Iris pigment epithelial cell (primary cell): ENCODE results near the gene STIP1.

Experiments
- DNase-seq: peaks from one replicate; pipeline ENCODE4 v3.0.0-alpha.2; 2011; ENCODE audit warnings: low read depth

The STIP1 gene

DNA sequence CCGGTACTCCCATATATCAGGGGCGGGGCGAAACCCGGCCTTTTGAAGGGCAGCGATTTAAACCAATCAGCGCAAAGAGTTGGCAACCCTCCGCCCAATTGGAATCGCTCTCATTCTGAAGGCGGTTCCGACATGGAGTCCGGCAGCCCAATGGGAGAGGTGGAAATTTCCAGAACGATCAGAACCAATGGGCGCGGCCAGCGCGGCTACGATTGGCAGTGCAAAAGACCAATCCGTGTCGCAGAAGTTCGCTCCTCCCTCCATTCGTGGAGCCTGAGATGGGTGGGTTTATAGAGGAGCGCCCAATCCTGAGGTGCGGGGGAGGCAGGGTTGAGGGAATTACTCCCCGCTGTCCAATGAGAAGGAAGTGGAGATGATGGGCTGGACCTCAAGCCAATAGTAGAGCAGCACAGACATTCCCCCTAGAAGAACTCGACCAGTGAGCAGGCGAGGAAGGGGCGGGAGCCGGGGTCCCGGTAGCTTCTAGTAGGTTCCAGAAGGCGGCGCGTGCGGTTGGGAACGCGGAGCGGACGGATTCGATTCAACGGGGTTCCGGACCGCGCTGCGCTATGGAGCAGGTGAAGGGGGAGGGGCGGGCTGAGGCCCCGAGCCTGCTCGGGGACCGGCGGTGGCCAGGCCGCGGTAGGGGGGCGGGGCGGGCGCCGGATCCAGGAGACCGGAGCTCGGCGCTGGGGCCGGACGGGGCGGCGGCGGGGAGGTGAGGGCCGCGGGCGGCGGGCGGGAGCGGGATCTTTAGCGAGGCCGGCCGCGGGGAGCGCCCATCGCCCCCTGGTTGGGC lies at the start of gene STIP1:
TSS of gene STIP1 (plus strand) at position 479 of the 799 bp plus-strand sequence. CDS start at position 570, 91 bp downstream.
- peak; percentile 100 for DNase-seq

DNA sequence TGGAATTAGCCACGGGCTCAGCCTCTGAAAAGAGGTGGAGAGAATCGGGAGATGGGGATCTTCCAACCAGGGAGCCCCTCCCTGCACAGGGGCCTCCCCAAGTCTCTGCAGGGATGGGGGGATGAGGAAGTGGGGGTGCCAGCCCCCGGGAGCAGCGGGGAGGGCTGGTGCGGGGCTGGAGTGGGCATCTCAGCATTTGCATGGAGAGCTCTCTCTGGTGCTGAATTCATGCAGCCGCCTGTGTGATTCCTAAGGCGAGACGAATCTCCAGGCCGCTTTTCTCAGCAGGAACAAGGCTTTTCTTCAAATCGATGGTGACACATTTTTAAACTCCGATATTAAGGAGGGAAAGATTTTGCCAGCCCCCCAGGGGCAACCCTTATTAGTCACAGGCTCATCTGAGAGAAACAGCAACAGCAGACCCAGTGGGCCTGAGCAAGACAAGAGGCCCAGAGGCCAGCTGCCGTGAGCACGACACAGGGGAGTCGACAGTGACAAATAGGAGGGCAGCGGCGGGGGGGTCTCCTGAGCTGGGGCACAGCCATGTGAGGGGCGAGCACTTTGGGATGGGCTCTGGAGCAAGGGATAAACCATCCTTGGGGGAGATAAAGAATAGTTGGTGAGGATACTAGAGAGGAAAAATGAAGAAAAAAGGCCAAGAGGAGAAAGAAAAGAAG lies 49.1 kb upstream of the STIP1 start:
- DNase-seq, result no peak

DNA sequence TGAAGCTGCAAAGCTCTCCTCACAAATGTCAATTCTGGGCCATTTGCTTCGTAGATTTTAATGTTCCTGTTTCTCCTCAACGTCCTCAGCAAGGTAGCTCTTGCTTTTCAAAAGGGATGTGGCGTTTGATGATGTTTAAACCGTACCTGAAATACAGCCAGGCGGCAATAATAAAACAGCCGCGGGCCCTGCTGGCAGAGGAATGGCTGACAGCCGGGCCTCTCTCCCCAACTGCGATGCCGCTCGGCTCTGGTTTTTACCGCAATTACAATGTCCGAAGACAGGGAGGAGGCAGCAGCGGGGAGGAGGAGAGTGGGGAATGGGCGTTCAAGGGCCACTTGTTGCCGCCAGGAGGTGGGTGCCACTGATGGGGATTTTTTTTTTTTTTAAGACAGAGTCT lies 47.6 kb upstream of the STIP1 start:
- no peak for DNase-seq

DNA sequence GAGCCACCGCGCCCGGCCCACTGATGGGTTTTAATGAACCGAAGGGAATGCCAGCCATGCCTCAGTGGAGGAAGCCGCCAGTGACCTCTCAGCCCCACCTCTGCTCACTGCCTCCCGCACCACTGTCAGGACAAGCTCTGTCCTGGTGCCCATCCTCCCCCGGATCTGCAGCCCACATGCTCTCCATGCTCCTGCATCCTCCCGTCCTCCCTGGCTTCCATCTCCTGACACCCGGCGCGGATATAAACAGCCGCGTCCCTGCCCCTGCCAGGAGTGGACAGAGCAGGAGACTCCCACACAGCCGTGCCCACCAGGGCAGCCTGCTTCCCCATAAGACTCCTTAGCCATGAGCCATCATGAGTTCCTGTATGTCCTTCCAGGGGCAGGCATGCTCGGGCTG lies 46.9 kb upstream of the STIP1 start:
- DNase-seq, result no peak

DNA sequence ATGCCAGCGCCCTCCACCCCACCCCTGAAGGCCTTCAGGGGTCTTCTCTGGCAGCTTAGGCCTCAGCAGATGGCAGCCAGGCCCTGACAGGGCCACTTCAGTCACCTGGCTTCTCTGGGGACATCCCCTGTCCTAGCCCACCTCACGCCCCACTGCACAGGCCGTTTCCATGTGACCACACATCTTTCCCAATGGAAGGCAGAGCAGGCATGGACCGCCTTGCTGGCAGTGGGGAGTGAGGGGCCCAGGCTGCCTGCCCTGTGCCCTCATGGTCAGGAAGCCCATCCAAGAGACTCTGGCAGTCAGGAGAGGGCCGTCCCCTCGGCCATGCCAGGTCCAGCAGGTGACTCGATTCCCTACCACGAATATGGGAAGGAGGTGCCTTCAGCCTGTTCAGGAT lies 45.9 kb upstream of the STIP1 start:
- no peak for DNase-seq

DNA sequence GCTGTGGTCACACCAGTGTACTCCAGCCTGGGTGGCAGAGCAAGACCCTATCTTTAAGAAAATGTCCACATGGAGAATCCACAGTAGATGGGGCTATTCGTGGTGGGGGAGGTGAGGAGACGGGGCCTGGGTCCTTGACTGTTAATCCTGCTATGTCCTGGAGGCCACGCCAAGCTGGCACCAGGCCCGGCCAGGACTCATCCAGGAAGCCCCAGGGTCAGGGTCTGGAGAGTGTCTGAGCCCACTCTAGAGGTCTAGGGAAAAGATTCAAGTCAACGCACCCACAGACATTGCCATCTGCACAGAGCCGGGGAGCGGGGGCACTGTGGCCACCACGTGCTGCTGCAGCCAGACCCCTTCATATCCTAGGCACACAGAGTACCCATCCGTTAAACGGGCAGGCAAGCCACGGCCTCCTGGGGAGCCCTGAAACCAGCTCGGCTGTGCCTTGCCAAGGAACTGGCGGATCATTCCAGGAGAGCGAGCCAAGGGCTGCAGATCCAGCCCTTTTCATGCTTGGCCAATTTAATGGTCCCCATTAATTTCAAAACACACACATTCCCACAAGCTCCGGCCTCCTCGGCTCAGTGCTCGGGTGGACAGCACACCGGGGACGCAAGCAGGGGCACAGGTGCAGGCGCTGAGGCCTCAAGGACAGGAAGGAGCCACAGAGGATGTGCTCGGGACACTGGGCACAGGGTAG lies 44.7 kb upstream of the STIP1 start:
- DNase-seq, result no peak

DNA sequence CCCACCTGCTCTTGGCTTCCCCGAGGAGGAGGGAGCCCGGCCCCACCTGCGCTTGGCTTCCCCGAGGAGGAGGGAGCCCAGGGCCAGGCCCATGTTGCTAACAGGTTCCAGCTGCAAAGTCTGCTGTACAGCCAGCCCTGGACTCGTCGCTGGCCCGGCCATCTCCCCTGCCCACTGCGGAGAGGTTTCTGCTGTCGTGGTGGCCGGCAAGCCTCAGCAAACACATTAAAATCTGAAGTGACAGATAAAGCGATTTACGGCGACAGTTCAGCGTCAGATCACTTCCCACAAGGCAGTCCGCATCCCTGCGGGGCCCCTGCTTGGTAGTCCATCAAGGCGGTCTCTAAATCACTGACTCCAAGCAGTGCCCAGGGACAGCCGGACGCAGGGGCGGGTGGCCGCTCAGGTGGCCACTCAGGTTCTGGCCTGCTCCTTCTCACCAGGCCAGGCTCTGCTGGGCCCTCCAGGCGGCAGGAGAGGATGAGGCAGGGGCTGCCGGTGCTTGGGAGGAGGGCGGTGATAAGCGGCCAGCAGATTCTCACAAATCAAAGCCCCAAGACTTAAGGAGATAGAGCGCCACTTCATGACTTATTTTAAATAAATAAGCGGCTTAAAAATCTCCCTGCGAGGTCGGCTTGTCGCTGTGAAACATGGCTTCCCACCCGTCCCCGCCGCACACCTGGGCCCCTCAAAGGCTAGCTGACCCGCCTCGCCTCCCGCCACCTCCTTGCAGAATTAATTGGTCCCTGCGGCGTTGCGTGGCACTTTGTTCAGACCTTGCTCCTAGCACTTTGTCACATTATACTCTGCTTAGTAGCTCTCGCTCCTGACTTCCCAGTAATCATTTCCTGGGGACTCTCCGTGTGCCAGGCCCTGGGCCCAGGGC lies 41.1 kb upstream of the STIP1 start:
- no peak for DNase-seq

DNA sequence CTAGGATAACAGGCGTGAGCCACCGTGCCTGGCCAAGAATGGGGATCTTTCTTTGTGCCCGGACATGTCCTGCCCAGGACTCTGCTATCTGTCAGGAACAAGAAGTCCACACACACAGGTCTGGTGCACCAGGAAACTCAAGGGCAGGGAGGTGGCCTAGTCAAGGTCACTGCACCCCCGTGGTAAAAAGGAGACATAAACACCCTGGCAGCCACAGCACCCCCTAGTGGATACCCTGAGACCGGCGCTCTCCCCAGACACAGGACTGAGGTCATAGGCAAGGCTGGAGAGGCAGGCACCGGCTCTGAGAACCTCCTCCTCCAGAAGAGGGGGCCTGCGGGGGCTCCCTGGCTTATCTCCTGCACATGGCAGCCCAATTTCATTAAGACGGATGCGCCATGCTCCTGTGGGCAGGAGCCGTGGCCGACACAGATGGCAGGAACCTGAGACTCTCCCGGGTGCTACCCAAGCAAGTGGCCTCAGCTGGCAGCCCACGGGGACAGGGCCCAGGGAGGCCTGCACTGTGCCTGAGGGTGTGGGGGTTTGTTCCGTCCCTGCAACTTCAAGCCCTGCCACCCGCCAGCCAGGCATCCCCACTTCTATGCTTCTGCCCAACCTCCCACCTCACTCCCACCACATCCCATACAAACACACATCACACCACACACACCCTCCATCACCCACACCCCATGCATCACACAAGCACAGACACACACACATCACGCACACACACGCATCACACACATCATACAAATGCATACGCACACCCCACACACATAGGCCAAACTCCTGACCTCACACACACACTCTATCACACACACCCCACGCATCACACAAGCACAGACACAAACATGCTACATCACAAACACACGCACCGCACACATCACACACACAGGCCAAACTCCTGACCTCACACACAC lies 39.7 kb upstream of the STIP1 start:
- DNase-seq, result peak; percentile 31

DNA sequence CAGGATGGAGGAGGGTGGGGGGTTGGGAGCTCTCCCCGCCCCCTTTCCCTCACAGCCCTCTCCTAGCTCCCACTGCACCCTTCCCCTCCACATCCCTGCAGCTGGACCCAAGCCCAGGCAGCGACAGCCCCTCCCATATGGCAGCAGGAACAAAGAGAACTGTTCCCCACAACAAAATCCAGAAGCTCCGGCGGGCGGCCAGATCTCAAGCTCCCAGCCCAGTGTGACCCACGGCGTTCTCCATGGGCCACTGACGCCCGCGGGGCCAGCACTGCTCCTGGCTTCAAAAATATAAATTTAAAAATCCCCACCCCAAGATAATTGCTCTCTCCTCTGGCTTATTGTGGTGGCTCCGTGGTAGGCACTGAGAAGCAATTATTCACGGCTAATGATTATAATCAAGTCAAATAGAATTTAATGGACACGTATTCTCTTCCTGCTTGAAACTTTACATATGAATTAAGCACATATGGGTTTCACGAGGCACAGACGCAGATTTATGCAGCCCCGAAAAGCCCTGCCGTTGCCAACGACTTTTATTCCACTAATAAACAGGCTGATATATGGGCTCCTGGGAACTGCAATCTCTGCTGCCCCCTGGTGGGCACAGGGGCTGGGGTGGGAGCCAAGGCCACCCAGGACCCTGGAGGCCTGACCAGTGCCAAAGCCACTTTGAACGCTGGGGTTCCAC lies 37.6 kb upstream of the STIP1 start:
- peak; percentile 56 for DNase-seq

DNA sequence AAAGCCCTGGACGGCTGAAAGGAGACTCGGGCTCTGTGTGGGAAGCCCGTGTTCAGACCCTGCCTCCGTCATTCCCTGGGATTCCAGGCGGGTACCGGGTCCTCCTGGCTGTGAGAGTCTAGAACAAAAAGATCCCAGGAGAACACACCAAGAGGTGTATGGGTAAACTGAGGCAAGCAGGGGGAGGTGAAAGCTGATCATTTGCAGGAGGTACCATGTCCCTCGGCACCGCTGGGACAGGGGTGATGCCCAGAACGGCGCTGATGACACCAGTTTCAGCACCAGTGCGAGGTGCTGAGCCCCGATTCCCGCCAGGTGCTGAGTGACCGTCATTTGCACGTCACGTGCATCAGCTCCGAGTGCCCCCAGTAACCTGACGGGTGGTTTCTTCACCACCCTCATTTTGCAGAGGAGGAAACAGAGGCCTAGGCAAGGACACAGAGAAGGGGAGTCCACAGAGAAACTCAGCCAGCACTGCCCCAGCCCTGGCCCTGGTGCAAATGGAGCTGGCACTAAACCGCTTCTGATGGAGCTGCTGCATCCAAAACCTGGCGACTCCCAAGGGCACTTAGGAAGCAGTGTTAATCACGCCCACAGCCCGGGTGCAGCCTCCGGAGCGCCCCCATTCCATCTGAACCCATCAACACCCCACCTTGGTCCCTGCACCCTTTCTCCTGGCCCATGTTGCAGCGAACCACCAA lies 36.9 kb upstream of the STIP1 start:
- DNase-seq, result no peak

DNA sequence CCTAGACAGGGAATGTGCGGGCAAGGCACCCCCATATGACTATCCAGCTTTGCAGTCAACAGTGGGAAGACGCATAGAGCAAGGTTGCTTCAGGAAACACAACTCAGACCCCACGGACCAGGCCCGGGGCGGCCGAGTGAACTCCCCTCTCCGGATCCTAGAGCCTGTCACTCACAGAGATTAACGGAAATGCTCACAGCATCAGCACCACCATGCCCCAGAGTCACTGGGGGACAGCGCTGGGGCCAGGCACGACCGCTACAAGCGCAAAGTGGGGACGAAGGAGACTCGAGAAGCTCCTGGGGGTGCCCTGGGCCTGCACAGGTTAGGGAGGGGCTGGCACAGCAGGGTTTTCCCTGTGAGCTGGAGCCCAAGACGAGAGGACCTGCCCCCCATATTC lies 35.9 kb upstream of the STIP1 start:
- DNase-seq, result no peak

DNA sequence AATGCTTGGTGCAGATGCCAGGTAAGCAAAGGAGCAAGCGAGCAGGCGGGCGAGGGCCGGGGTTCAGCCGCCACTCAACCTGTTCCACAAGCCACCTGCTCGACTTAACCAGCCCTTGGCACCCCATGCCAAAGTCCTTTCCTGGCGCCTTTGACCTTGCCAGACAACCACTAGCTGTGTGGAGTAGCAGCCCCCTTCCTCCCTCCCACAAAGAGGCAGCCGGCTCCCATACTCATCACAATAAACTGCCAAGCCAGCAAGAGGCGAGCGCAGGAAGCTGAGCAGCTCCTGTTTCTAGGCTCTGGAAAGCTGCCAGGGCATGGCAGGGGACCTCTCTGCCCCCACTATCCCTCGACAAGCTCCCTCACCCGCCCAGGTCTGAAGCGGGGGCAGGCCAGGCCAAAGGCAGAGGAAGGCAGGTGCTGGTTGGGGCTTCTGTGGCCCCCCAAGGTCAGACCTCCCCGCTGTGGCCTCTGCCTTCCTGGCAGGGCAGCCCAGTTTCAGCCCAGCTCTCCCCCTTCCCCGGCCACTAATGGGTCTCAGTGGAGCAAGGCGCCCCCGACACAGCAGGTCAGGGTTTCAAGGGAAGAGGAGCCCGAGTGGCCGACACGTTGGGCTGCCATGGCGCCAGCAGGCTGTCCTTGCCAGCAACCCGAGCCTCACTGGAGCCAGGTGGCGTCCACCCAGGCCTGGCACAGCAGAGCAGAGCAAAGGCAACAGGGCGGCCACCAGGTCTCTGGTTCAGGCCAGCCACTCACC lies 35.3 kb upstream of the STIP1 start:
- no peak for DNase-seq

DNA sequence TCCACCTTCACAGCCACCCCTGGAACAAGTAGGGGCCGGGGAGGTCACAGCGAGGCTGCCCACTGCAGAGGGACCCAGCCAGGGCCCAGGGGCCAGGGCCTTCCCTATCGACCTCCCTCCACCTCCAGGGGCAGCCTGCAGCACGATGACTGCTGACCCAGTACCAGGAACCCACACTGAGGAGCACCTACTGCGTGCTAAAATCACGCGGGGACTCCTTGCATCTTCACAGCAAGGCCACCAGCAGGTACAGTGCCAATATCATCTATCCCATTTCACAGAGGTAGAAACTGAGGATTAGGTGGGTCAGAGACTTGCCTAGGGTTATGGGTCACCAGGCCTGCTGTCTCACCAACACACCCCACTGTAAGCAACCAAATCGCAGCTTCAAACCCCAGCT lies 34.6 kb upstream of the STIP1 start:
- DNase-seq, result no peak

DNA sequence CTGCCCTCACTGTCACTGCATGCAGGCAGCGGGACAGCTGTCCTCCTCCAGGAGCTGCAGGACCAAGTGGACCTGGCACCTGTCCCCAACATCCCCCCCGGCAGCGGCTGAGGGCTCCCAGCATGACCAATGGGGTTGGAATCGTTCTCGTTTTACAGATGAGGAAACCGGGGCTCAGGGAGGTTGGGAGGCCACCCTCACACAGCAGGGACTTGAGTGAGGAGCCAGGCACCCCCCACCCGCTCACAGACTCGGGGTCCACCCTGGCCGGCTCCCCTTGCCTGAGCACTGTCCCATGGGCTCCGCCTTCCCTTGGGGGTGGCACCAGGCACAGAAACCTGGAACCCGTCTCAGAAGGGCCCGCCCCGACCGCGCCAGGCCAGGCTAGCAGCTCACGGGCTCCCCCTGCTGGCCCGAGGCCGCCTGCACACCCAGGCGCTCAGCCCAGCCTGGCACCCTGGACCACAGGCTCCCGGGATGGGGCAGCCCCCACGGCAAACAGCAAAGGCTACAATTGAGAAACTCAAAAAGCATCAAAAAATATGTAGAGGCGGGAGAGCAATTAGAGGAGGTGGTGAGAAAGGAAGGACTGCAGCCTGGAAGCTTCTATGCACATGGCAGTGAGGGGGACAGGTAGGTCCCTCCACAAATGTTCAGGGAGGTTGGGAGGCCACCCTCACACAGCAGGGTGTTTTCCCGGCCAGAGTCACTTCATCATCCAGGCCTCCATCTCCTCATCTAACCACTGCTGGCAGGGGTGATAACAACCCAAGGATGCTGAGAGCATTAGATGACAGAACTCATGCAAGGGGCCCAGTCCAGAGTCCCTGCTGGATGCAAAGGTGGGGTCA lies 32.9 kb upstream of the STIP1 start:
- peak; percentile 11 for DNase-seq

DNA sequence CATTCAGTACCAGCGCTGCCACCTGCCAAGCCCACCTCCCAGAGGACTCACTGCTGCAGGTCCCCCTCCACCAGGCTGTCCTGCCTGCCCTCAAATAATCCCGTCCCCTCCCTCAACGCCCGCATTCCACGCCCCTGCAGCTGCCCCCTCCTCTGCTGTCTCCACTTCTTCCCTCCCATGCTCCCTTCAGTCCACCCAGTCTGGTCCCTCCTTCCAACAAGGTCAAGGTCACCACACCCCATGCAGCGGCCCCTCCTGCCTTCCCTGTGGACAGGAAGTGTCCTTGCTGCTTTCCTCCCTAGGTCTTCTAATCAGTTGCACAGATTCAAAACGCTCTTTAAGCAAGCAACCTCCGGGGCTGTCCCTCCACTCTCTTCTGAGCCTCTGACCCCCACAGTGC lies 32.2 kb upstream of the STIP1 start:
- DNase-seq, result no peak

DNA sequence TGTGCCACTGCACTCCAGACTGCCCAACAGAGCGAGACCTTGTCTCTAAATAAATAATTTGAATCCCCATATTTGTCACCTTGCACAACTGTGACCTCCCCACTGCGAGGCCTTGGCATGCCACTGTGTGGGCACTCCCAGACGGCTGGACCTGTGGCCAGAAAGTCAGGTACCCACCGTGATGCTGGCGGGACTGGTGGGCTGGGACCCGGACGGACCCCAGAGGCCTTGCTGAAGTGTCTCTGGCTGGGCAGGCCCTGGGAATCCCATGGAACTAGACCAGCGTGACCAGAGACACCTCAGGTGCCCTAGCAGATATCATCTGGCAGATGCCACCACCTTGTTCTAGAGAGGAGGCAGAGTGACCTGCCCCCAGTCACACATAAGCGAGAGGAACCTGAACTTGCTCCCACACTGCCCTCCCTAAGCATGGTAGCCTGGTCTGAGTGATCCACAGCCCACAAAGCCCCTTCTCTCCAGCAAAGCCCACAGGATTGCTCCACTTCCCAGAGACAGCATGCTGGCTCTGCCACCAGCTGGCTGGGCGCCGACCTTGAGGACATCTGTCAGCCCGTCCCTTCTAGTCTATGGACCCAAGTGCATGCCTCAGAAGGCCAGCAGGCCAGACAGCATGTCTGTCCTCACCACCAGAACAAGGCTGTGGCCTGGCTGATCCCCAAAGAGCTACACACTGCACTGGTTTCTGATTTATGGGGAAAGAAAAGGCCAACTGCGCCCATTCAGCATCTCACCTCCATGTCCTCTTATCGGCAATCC lies 29.5 kb upstream of the STIP1 start:
- DNase-seq, result no peak
